Measurements from ENCODE around the gene ZFP64.

ZFP64 gene

GRCh38 chr20:52166150-52166549, 25.4 kb downstream of the ZFP64 start:
- TF ChIP-seq TCF12 (IDR thresholded peaks at IDR 0.05; ENCODE audit: low read depth): no peak
- no peak for TF ChIP-seq TAF1 (IDR thresholded peaks at IDR 0.05; ENCODE audit: low read depth)
- TF ChIP-seq FOXM1 (IDR thresholded peaks at IDR 0.05; ENCODE audit: borderline replicate concordance, low read depth): no peak
- TF ChIP-seq CREB1 (IDR thresholded peaks at IDR 0.05; ENCODE audit: low read depth): no peak
- TF ChIP-seq EP300 (IDR thresholded peaks at IDR 0.05; ENCODE audit: borderline replicate concordance): no peak
- no peak for TF ChIP-seq REST (IDR thresholded peaks at IDR 0.05; ENCODE audit: low read depth)
- no peak for TF ChIP-seq USF1 (IDR thresholded peaks at IDR 0.05)

- TF ChIP-seq RAD21 (IDR thresholded peaks at IDR 0.05; ENCODE audit: low read depth) (no peak), EP300 (IDR thresholded peaks at IDR 0.05; ENCODE audit: borderline replicate concordance) (no peak), YY1 (IDR thresholded peaks at IDR 0.05; ENCODE audit: low read depth) (no peak), ZBTB7A (IDR thresholded peaks at IDR 0.05; ENCODE audit: low read depth) (no peak), EGR1 (IDR thresholded peaks at IDR 0.05) (no peak), USF1 (IDR thresholded peaks at IDR 0.05) (no peak), CREB1 (IDR thresholded peaks at IDR 0.05; ENCODE audit: low read depth) (no peak), TEAD4 (IDR thresholded peaks at IDR 0.05) (no peak), REST (IDR thresholded peaks at IDR 0.05; ENCODE audit: low read depth) (no peak), CEBPB (IDR thresholded peaks at IDR 0.05) (no peak), NFIC (IDR thresholded peaks at IDR 0.05) (no peak), TCF12 (IDR thresholded peaks at IDR 0.05; ENCODE audit: low read depth) (no peak), MAX (IDR thresholded peaks at IDR 0.05) (no peak), FOXM1 (IDR thresholded peaks at IDR 0.05; ENCODE audit: borderline replicate concordance, low read depth) (no peak), TAF1 (IDR thresholded peaks at IDR 0.05; ENCODE audit: low read depth) (no peak)
These were observed 30.9 kb downstream of the ZFP64 start for GRCh38 chr20:52160621-52161204.

- TF ChIP-seq RAD21 (IDR thresholded peaks at IDR 0.05; ENCODE audit: low read depth): no peak
- no peak for TF ChIP-seq REST (IDR thresholded peaks at IDR 0.05; ENCODE audit: low read depth)
- no peak for TF ChIP-seq NFIC (IDR thresholded peaks at IDR 0.05)
- no peak for TF ChIP-seq TEAD4 (IDR thresholded peaks at IDR 0.05)
- TF ChIP-seq EP300 (IDR thresholded peaks at IDR 0.05; ENCODE audit: borderline replicate concordance): no peak
These were observed 31.5 kb downstream of the ZFP64 start for GRCh38 chr20:52160049-52160570.

- TF ChIP-seq YY1 (IDR thresholded peaks at IDR 0.05; ENCODE audit: low read depth) (no peak), RAD21 (IDR thresholded peaks at IDR 0.05; ENCODE audit: low read depth) (no peak), REST (IDR thresholded peaks at IDR 0.05; ENCODE audit: low read depth) (no peak), ZBTB7A (IDR thresholded peaks at IDR 0.05; ENCODE audit: low read depth) (no peak), TCF12 (IDR thresholded peaks at IDR 0.05; ENCODE audit: low read depth) (no peak), EGR1 (IDR thresholded peaks at IDR 0.05) (no peak), EP300 (IDR thresholded peaks at IDR 0.05; ENCODE audit: borderline replicate concordance) (no peak), TEAD4 (IDR thresholded peaks at IDR 0.05) (no peak), CEBPB (IDR thresholded peaks at IDR 0.05) (no peak), TAF1 (IDR thresholded peaks at IDR 0.05; ENCODE audit: low read depth) (no peak)
These were observed 37.0 kb downstream of the ZFP64 start for GRCh38 chr20:52154575-52154974.

All from Ishikawa (cell line).